K562 treated with DMSO at 1 percent for 24 hours (cell line): ENCODE results near the gene FAM193A. TPM values are rescaled to one million over a fixed set of nuclear protein-coding genes. Genes with fewer than 3 reads are reported as not detected.

ENCODE experiments used
- total RNA-seq: library from RNA; unstranded; fragments of 300-600 nt; gene quantifications from 2 replicates; pipeline ENCODE4 v1.2.3, GENCODE V29; 2022; ENCODE audit warnings: low read depth; ENCODE audit not compliant: insufficient read depth

The FAM193A gene, protein sequence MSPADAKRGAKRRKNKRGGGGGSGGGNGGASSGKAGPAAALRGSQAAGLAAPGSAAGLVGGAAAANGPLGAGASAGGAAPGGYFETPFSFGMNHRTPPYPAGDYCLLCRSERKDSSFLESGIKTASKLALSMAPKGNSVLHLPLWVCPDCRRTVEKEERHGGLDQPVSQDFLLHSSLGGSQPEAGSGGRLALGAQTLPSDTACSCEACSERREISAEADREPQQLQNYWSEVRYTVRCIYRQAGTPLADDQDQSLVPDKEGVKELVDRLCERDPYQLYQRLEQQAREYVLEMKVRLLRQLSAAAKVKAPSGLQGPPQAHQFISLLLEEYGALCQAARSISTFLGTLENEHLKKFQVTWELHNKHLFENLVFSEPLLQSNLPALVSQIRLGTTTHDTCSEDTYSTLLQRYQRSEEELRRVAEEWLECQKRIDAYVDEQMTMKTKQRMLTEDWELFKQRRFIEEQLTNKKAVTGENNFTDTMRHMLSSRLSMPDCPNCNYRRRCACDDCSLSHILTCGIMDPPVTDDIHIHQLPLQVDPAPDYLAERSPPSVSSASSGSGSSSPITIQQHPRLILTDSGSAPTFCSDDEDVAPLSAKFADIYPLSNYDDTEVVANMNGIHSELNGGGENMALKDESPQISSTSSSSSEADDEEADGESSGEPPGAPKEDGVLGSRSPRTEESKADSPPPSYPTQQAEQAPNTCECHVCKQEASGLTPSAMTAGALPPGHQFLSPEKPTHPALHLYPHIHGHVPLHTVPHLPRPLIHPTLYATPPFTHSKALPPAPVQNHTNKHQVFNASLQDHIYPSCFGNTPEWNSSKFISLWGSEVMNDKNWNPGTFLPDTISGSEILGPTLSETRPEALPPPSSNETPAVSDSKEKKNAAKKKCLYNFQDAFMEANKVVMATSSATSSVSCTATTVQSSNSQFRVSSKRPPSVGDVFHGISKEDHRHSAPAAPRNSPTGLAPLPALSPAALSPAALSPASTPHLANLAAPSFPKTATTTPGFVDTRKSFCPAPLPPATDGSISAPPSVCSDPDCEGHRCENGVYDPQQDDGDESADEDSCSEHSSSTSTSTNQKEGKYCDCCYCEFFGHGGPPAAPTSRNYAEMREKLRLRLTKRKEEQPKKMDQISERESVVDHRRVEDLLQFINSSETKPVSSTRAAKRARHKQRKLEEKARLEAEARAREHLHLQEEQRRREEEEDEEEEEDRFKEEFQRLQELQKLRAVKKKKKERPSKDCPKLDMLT (N-terminal part only)
- total RNA-seq = 18.5 and 19.8 TPM in 2 replicates

DNA sequence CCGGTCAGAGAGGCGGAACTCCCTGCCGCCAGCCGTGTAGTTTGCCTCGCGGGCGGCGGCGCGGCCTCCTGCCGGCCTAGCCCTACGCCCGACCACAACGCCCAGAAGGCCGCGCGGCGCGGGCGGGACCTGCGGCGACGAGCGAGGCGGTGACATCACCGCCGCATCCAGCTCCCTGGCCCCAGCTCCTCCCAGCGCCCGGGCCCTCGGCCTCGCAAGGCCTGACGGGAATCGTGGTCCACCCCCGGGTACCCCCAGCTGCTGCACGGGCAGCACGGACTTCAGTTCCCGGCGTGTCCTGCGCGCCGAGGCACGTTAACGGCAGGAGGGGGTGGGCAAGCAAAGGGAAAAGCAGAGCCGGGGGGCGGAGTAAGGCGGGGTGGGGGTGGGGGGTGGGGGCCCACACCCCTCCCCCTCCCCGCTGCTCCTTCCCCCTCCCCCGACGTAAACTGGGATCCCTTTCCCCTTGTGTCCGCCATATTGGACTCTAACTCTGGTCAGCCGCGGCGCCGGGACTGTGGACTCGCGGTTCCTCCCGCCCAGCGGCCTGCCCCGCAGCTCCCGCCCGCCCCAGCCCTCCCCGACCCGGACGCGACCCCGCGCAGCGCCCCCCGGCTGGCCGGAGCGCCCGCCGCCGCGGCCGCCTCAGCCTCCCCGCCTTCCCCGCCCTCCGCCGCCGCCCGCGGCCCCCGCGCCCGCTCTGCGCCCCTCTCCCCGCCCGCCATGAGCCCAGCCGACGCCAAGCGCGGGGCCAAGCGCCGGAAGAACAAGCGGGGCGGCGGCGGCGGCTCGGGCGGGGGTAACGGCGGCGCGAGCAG lies at the start of gene FAM193A:
Gene FAM193A (plus strand): TSS at position 455 of the 818 bp plus-strand sequence. CDS start 269 bp downstream, at position 724.

DNA sequence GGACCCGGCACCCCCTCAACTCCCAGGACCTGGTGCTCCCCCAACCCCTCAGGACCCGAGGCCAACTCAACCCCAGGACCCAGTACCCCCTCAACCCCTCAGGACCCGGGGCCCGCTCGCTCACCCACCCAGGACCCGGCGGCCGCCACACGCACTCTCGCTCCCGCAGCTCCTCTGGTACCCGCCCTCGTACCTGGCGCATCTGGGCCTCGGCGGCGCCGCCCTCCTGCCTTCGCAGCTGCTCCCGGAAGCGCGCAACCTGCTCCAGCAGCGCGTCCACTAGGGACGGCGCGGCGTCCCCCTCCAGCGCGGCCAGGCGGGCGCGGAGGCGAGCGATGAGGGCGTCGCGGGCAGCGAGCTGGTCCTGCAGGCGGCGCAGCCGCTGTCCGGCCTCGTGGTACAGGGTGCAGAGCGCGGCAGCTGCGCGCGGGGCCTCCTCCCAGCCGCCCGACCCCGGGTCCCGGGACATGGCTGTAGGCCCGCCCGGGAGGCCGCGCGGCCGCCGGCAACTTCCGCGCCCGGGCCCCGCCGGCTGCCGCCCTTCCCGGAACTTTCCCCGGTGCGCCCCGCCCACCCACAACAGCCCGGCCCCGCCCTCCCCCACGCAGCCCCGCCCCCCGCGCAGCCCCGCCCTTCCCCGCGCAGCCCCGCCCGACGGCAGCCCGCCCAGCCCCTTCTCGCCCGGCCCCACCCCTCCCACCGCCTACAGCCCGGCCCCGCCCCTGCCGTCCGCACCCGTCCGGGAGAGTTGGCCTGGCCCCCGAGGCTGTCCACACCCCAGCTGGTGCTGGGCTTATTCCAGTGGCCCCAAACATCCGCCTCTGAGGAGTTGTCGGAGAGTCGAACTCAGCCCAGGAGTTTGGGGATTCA lies 219.6 kb downstream of the FAM193A start, which contains the start of gene TNIP2:
Gene TNIP2 (minus strand): TSS at position 516 of the 870 bp plus-strand sequence. CDS start 47 bp downstream, at position 469.

Other genes with a start within 250 kb of the FAM193A start
- 16.5 and 18.5 TPM in 2 replicates for gene ZFYVE28, start 118.0 kb upstream of the FAM193A start, total RNA-seq
- gene CFAP99, start 117.7 kb upstream of the FAM193A start, total RNA-seq = 0.13 TPM in 1 of 2 replicates, not detected in the other
- 31.5 and 35.1 TPM in 2 replicates for gene RNF4, start 67.5 kb upstream of the FAM193A start, total RNA-seq
- 50.4 and 51.5 TPM in 2 replicates for gene TNIP2, start 219.7 kb downstream of the FAM193A start, total RNA-seq